ENCODE results near the gene CAMK2A.

- TF ChIP-seq CTCF (IDR thresholded peaks at IDR 0.05), result no peak
- no peak for TF ChIP-seq ZFX (IDR thresholded peaks at IDR 0.05; ENCODE audit: borderline replicate concordance)
Observed at GRCh38 chr5:150203832-150204589, 85.6 kb downstream of the CAMK2A start.
